ENCODE measurements around the gene TTC21A. TPM values are rescaled to one million over a fixed set of nuclear protein-coding genes. Genes with fewer than 3 reads are reported as not detected.

The TTC21A gene
- polyA plus RNA-seq, 4 donors, result 6.0 to 19.9 (median 11.8) TPM

GRCh38 chr3:39171860-39172259 lies 64.4 kb downstream of the TTC21A start:
- DNase-seq (ENCODE audit: low read depth in 4 of 4, low spot score in 2 of 4), result no peak

DNA sequence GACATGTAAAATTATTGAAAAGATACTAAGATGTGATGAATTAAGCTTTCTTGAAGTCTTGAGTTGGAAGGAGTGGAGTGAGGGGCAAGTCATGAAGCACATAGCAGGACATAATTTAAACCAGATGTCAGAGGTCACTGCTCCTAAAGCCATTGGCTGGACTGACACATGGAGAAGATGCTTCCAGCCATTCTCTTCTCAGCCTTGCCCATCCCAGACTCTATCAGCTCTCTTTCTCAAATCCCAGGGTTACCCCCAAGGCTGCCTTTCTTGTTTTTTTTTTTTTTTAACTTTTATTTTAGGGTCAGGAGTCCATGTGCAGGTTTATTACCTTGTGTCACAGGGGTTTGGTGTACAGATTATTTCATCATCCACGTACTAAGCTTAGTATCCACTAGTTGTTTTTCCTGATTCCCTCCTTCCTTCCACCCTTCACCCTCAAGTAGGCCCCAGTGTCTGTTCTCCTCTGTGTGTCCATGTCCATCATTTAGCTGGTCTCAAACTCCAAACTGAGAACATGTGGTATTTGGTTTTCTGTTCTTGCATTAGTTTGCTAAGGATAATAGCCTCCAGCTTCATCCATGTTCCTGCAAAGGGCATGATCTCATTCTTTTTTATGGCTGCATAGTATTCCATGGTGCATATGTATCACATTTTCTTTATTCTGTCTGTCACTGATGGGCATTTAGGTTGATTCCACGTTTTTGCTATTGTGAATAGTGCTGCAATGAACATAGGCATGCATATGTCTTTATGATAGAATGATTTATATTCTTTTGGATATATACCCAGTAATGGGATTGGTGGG lies 66.0 kb downstream of the TTC21A start:
- DNase-seq (ENCODE audit: low read depth in 4 of 4, low spot score in 2 of 4), result no peak

DNA sequence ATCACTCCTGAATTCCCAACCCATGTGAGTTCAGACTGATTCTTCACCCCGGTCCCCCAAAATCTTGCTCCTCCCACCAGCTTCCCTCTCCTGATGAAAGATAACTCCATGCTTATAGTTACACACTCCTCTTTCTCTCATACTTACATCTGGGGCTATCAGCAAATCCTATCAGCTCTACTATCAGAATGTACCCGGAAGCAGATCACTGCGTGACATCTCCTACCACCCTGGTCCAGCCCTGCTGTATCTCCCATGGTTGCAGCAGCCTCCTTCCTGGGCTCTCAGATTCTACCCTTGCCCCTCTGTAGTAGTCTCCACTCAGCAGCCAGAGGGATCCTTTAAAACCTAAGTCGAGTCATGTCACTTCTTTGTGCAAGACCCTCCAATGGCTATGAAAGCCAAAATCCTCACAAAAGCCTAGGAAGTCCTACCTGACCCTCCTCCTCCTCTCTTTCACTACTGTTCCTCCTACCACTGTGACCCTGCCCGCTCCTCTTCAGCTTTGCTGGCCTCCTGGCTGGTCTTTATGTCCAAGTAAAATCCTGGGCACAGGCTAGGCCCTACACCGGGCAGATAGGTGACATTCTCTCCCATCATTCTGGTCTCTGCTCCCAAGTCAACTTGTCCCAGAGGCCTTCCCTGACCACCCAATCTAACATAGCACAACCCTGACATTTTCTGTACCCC lies 68.7 kb downstream of the TTC21A start:
- no peak for DNase-seq (ENCODE audit: low read depth in 4 of 4, low spot score in 2 of 4)

DNA sequence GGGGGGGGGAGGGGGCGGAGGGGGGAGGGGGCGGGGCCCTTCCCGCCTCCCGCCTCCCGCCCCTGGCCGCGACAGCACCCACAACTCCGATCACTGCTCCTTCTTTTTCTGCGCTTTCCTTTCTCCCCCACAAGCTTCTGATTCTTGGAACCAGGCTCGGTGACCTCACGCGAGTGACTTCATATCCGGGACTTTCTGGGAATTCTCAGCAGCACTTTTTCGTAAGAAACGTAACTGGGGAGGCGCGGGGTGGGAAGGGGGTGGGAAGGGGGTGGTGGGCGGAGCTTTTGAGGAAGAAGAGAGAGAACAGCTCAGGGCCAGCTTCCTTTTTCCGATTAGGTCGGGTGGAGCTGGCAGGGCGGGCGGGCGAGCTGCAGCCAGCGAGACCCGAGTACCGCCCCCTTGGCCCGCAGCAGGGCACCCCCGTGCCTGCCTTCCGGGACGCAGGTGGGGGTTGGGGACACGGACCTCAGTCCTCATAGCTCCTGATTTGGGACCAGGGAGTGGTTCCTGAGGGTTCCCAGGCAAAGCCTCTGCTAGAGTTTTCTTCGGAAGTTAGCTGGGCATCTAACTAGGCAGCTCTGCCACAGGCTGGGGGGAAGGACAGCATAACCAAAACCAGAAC lies 70.3 kb downstream of the TTC21A start:
- DNase-seq (ENCODE audit: low read depth in 4 of 4, low spot score in 2 of 4), result peak in 1 of 4 donors; percentile 88

GRCh38 chr3:39178553-39178952 lies 71.1 kb downstream of the TTC21A start:
- DNase-seq (ENCODE audit: low read depth in 4 of 4, low spot score in 2 of 4), result no peak

DNA sequence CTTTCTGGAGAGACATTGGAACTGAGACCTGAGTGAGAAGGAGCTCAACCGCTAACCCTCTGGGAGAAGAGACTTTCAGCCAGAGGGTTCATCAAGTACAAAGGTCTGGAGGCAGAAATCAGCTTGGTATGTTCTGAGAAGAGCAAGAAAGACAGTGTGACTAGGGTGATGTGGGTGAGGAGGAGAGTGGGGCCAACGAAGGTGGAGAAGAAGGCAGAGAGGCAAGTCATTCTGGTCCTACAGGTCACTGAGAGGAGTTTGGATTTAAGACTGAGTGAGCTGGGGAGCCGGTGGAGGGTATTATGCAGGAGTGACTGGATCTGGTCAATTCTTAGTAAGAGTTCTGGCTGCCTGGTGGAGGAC lies 72.7 kb downstream of the TTC21A start:
- no peak for DNase-seq (ENCODE audit: low read depth in 4 of 4, low spot score in 2 of 4)

- DNase-seq (ENCODE audit: low read depth in 4 of 4, low spot score in 2 of 4), result peak in 3 of 4 donors; percentile 56 to 79 (median 60)
These were observed 73.3 kb downstream of the TTC21A start for GRCh38 chr3:39180546-39181346.

DNA sequence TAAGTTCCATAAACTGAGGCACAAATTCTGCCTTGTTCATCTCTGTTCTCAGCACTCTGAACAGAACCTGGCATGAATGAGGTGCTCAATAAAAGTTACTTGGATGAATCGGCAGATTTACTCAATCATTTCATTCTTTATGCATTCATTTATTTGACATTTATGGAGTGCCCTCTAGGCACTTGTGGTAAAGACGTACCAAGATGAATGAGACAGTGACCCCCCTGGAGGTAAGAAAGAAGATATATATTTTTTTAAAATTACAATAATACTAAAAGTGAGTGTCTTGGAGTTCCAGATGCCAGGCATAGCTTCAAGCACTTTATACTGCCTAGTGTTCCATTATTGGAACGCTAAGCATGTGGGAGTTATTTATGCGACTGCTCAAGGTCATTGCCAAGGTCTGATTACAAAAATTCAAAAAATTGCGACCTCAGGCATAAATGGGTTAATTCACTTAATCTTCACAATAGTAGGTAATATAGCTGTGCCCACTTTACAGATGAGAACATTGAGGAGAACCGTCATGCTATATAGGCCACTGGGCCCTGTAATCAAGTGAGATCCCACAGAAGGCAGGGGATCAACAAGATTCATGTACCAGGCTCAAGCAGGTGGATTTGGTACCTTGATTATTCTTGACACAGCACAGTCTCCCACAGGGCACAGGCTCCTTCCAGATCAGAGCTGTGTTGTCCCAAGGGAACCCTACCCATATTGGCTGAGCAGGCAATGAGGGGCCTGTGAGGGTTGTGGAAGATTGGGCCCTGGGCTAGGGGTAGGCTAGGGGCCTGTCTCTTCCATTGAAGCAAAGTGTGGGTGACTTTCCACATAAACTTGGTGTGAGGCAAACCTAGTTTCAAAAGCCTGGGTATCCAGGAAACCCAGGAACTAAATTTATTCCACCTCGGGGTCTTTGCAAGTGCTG lies 74.2 kb downstream of the TTC21A start:
- DNase-seq (ENCODE audit: low read depth in 4 of 4, low spot score in 2 of 4), result no peak

DNA sequence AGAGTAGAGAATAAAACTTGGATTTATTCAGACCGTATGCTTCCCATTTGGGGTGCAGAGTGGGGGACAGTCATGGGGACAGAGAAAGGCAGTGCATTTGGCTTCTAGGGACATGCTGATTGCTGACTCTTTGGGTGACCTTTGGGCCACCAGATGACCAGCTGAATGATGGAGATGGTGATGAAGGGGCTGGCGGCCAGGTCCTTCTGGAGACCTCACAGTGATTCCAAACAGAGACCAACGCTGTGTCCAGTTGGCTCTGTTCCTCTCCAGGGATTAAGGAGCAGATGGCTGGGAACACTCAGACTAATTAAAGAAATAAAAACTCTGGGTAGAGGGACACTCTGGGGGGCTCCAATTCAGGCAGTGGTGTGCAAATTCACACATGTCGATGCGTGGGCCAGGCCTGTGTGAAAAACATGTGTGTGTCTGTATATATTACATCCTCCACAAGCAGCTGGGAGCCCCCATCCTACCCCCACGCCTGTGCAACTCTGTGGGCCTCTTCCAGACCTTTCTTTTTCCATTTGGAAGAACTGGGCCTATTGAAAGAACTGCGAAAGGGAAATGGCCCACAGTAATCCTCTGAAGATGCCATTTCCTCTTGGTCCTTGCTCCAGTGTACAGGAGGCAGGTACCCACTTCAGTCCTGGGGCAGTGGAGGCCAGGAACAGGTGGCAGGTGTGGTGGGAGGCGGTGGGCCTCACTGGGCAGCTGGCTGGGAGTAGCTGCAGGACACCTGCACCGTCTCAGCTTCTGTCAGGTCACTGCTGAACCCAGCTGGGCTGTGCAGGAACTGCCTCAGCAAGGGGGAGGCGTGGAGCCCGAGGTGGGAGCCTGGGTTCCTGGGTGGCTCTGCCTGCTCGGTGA lies 76.0 kb downstream of the TTC21A start:
- DNase-seq (ENCODE audit: low read depth in 4 of 4, low spot score in 2 of 4), result no peak

GRCh38 chr3:39184081-39184967 lies 76.8 kb downstream of the TTC21A start:
- no peak for DNase-seq (ENCODE audit: low read depth in 4 of 4, low spot score in 2 of 4)

GRCh38 chr3:39184968-39185285 lies 77.4 kb downstream of the TTC21A start:
- DNase-seq (ENCODE audit: low read depth in 4 of 4, low spot score in 2 of 4), result no peak

DNA sequence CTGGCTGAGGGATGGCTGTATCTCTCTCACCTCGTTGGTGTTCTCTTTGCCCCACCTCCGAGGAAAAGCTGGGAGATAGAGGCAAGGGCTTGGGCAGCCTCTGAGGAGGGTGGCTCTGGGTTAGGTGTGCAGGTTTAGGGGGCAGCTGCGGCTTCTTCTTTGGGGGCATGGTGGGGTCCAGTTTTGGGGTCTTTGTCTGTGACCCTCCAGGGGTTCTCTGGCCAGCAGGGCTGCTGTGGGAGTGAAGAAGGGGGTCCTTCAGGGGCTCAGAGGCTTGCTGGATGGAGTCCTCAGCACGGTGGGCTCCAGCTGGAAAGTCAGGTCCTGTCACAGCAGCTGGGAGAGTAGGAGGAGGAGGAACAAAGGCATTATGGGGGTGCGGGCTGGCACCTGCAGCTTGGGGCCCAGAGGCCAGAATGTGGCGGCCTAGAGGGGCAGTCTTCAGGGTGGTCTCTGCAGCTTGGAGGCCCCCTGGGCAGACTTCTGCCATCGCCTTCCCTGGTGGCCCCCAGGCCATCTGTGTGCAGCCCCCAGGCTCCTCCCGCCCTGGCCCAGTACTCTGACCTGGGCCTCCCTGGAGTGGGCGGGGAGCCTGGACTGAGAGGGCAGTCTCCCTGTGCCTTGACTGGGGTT lies 78.0 kb downstream of the TTC21A start:
- DNase-seq (ENCODE audit: low read depth in 4 of 4, low spot score in 2 of 4), result no peak

DNA sequence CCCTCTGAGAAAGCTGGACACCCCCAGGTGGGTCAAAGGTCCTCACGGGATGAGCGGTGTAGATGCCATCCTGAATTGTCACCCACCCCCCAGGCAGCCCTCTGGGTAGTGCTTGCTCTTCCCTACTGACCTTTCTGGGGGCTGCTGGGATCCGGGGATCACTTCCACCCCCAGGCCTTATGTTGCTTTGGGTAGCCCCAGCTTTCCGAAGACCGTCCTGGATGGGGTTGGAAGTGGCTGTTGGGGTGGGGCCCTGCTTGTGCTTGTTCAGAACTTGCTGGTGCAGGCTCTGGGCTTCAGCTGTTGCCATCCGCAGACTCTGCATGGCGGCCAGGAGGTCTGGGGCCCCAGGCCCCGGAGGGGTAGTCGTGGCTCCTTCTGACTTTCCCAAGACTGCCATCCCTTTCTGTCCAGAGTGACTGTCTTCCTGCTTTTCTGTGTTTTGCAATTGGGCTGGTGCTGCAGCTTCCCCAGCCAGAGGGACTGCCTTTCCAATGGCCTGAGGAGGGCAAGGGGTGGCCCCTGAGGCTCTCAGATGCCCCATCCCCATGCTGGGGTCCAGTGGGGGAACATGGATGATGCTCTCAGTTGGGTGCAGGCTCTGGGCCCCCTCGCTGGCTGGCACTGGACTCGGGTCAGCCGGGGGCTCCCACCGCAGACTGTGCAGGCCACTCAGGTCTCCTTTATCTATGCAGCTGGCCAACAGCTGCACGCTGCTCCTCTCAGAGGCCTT lies 78.6 kb downstream of the TTC21A start:
- no peak for DNase-seq (ENCODE audit: low read depth in 4 of 4, low spot score in 2 of 4)

DNA sequence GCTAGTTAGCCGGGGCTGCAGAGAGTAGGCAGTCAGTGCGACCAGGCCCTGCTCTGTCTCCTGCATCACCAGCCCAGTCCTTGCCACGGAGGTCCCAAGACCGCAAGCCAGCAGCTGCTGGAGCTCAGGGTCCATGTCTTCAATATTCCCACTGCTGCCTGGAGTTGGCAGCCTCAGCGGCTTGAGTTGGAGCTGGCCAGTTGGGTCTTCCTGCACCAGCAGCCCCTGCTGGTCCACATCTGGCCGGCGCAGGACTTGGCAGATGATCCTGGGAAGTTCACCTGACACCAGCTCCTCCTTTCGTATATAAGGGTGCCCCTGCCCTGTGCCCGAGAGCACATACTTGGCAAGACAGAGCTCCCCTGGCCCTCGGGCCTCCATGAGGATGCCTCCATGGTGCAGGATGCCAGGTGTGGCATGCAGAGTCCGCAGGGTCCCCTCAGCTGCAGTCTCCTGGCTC lies 79.2 kb downstream of the TTC21A start:
- DNase-seq (ENCODE audit: low read depth in 4 of 4, low spot score in 2 of 4), result no peak

DNA sequence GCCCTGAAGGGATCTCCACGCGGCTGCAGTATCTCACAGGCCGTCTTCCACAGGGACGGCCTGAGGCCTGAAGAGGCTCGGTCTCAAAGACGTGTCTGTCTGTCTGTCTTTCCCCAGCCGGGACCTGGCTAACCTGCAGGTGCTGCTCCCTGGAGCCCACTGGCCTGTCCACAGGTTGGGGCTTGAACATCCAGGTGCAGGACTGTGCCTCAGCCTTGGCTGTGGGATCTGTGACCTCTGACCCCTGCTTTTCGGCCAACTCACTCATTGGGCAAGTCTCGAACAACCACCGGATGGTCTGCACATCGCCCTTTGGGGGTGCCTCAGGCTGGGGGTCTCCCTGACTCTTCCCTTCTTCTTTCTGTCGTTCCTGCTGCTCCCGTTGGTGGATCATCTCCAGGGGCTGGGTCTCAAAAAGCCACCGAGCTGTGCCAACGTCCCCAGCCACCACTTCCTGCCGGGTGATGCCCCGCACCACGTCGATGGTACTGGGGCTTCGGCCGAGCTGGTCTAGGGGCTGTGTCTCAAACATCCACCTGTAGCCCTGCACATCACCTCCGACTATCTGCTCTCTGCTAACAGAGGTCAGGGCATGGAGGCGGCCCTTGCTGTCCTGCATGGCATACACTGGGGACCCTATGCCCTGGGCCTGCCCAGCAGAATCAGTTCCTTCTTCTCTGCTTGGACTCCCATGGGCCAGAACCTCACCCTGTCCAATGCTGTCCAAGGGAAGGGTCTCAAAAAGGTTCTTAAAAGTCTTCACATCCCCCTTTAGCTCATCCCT lies 80.1 kb downstream of the TTC21A start:
- DNase-seq (ENCODE audit: low read depth in 4 of 4, low spot score in 2 of 4), result no peak
